GM18505 (cell line): Measurements from ENCODE around the gene RUFY3.
"Not testable (repeated sequence)": the region's sequence is repeated elsewhere in the genome, so short reads cannot be mapped to it uniquely, and the experiment has no call there.

Experiments used
- ATAC-seq: cut with Tn5 transposase; IDR thresholded peaks from one replicate; pipeline ENCODE4 v1.9.1; 2021; ENCODE audit not compliant: unreplicated experiment
- POLR2A ChIP-seq: IDR thresholded peaks from 4 replicates; pipeline ENCODE4 v1.6.1; 2011; ENCODE audit warnings: borderline replicate concordance; ENCODE audit not compliant: insufficient read depth, insufficient read length; ENCODE audit errors: extremely low read depth

RUFY3 gene

DNA sequence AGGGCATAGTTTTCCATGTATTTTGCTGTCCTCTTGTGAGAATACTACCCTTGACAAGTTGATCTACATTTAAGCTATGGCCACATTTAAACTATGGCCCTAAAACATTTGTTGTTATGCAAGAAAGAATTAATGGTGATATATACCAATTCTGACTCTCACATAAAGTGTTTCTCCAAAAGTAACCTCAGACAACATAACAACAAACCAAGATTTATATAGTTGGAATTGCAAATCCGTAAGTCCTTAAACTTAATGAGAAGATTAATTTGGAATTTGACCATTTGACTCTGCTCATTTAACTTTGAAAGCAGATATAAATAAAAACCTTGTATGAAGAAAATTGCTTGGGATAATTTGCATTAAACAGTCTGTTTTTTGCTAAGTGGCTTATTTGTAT is 38.9 kb downstream of the RUFY3 start:
- ATAC-seq = no peak

DNA sequence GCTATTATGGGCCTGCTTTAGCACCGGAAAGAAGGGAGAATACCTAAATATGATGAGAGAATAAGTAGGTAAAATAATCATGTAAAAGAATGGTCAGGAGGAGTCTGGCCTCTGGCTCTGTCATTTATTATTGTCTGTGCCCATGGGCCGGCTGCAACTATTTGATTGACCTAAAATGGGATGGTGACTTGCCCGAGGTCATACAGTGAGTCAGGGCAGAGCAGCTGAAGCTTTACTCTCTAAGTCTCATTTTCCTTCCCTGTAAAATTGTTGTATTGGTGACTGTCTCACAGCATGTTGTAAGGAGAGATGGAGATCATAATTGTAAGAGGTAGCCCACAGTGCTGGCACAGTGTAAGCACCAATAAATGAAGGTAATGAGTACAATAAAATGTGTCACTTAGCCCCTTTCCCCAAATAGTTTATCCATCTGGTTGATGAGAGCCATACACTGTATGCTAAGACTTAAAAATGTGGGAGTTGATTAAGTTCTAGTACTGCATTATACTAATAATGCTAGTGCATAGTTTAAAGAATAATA is 39.6 kb downstream of the RUFY3 start:
- no peak for TF ChIP-seq POLR2A
- no peak for ATAC-seq

More for the DNA sequence above, 38.9 kb downstream of the RUFY3 start:
- TF ChIP-seq POLR2A = no peak

DNA sequence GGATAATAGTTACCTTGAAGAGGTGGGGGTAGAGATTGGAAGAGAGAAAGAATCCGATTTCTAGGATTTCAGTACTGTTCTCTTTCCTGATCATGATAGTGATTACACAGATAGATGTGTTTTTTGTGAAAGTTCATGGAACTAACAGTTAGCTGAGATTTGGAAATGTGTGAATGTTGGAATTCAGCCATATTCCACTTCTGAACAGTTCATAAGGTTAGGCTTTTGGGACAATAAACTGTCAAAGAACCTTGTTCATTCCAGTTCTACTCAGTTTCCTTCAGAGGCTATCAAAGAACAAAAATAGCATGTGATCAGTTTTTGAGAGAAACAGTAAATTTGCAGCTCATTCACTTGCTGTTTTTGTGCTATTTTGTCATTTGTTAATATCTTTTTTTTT is 43.6 kb downstream of the RUFY3 start:
- no peak for ATAC-seq
- TF ChIP-seq POLR2A = no peak

DNA sequence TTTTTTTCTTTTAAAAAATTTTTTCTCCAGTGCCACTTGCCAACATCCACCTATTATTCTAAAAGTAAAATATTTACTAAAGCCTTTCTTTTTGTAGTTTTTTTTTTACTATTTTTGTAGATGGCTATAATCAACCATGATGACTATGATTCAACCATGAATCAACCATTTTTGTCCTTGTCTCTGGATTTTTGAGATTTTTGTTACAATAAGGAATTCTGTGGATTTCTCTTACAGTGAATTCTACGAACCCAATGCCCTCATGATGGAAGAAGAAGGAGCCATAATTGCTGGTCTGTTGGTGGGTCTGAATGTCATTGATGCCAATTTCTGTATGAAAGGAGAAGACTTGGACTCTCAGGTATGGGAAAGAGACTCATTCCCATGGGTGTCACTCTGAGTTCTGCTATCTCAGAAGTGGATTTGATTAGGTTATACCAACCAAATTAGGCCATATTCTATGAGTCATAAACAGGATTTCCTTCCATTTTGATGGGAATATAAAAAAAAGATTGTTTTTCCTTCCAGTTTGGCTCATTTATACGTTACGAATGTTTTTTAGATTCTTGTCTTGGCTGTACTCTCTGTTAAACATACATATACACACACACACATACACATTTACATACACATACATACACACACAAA is 46.7 kb downstream of the RUFY3 start:
- no peak for ATAC-seq
- TF ChIP-seq POLR2A = no peak

DNA sequence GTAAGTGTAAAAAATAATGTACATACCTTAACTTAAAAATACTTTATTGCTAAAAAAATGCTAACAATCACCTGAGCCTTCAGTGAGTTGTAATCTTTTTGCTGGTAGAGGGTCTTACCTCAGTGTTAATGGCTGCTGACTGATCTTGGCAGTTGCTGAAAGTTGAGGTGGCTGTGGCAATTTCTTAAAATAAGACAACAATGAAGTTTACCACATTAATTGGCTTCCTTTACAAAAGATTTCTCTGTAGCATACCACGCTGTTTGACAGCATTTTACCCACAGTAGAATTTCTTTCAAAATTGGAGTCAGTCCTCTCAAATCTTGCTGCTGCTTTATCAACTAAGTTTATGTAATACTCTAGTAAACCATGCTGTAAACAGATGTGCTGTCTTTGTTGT is 47.6 kb downstream of the RUFY3 start:
- not testable (repeated sequence) for ATAC-seq

DNA sequence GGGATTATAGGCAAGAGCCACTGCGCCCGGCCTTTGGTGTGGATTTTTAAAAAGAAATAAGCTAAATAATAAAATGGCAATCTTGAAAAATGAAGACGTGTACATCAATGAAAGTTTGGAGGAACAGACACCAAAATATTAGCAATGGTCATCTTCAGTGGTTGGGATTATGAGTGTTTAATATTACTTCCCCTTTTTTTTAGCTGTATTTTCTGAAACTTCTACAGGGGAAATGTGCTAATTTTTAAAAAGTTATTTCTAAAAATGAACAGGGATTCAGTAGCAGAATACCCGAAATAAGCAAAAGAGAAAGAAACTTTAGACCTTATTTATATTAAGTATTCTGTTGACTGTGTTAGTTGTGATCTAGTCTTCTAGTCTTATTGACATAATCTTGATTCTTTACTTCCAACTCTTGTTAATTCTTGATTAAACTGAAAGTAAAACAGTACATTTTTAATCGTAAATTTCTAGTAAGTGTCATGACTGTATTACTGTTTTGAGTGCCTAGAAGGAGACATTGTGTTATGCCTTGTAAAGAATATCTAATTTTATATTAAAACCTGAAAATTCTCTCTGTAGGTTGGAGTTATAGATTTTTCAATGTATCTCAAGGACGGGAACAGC is 51.3 kb downstream of the RUFY3 start:
- TF ChIP-seq POLR2A = no peak
- ATAC-seq = peak; percentile 66

DNA sequence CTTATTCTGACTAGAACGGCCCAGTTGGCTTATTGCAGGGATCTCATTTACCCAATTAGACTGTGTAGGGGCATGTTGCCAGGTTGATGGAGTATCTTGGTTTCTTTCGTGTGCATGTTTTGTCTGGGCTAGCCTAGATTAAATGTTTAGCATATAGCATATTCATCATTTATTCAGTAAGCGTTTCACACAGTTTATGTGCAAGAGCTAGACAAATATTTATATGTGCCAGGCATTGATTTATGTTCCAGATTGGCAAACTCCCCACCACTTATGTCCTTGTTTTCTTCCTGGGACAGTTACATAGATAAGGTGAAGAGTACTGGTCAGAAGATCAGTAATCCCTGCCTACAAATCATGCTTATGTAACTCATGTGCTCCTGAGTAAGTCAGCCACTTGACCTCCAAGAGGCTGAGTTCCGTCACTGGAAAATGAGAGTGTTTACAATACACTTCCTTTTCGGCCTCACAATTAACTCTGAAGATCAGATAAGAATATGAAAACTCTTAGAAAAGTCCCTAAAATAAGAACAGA is 57.2 kb downstream of the RUFY3 start:
- no peak for ATAC-seq
- no peak for TF ChIP-seq POLR2A

DNA sequence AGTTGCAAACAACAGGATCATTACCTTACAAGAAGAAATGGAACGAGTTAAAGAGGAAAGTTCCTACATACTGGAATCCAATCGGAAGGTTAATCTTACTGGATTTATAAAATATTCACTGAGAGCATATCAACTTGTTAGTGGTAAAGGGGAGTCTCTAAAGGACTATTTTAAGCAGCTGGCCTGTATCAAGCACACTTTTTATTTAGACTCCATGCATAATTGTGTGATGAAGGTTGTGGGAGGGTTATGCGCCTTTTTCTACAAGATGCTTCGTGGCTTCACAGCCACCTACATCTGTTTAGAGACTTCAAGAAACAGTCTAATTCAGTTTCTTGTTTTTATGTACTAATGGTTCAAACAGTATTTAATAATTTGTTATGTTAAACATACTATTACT is 61.3 kb downstream of the RUFY3 start:
- ATAC-seq = no peak
- TF ChIP-seq POLR2A = no peak

DNA sequence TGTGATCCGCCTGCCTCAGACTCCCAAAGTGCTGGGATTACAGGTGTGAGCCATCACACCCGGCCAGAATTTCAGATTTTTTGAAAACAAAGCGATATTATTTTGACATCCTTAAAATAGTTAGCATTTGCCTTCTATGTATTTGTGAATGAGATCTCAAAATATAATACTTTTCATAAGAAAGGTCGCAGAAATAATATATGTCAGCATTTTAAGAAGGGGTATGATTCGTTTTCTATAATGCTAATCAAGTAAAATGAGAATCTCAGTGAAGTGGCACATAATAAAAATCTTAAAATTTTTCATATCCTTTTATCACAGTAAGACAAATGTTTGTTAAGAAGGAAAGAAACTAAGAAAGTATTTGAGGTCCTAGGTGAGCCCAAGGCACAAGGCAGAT is 65.7 kb downstream of the RUFY3 start:
- no peak for ATAC-seq
- no peak for TF ChIP-seq POLR2A

DNA sequence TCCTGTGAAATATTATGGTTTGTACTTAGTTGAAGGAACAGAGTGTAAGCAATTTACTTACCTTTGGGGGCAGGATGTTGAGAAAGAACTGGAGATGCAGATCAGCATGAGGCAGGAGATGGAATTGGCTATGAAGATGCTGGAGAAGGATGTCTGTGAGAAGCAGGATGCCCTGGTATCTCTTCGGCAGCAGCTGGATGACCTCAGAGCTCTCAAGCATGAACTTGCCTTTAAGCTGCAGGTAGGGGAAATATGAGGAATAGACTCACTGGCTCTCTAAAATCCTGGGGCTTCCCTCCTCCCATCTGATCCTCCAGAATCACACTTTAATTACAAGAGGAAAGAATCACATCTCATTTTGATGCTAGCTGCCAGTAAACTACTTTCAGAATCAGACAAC is 67.0 kb downstream of the RUFY3 start:
- no peak for ATAC-seq
- no peak for TF ChIP-seq POLR2A

DNA sequence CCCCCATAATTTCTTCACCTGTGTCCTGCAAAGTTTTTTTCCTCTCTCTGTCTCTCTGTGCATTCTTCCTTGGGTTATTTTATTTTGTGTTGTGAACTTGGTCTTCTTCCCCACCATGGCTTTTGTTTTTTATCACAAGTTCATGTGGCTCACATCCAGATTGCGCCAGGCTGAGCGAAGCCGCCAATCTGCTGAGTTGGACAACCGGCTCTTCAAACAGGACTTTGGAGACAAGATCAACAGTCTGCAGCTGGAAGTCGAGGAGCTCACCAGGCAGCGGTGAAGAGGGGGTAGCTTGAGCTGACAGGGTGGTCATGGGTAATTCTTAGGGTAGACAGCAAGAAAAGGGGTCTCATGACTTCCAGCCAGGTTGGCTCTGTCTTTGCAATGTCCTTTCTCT is 71.9 kb downstream of the RUFY3 start:
- TF ChIP-seq POLR2A = no peak
- no peak for ATAC-seq

DNA sequence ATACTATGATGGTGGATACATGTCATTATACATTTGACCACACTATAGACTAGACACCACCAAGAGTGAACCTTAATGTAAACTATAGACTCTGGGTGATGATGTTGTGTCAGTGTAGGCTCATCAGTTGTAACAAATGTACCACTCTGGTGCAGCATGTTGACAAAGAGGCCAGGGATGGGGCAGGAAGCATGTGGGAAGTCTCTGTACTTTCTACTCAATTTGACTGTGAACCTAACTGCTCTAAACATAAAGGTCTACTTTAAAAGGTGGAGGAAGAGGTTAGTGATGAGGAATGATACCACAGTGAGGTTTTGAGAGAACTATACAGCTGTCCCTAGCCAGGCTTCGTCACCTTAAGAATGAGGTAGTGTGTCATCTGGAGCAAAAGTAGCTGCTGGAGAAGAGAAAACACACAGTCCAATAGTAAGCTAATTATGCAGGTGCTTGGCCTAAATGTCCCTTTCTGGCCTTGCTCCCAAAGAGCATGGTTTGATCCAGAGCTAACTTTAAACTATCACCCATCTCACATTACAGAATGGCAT is 79.6 kb downstream of the RUFY3 start:
- ATAC-seq = peak; percentile 65
- no peak for TF ChIP-seq POLR2A

DNA sequence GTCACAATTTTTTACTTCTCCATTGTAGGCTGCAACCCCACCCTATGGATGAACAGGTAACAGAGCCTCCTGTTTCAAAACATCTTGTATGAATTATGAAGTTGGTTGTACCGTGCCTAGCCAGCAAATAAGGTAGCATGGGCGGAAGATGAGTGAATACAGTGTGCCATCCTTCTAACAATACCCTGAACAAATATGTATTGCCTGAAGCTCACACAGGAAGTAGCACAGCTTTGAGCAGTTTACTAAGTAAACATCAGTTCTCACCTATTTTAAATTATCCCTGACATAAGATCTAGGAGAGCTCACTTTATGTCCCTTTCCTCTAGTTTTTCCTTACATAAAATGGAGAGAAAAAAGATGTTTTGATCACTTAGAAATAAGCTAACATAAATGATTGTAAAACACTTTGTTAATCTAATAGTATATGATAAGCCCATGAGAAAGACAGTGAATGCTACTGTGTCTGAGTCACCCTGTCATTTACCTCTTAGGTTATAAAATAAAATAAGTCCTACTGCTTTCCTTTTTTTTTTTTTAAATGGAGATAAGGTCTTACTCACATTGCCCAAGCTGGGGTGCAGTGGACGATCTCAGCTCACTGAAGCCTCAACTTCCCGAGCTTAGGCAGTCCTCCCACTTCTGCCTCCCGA is 81.3 kb downstream of the RUFY3 start:
- ATAC-seq = no peak
- no peak for TF ChIP-seq POLR2A
